ENCODE data around the gene CNTRL.
A peak's percentile ranks its signal among the peaks of the same experiment; 100 is the strongest.
"Not testable (repeated sequence)": the region's sequence is repeated elsewhere in the genome, so short reads cannot be mapped to it uniquely, and the experiment has no call there.

Gene CNTRL

GRCh38 chr9:121074370-121075250 lies at the start of gene CNTRL:
Gene CNTRL, plus strand, starts transcription at chr9:121074955. Its CDS starts 13,372 bp downstream, at chr9:121088327.
- H3K4me3 ChIP-seq (ENCODE audit: low read depth, low read length): peak within 1 kb of the TSS; percentile 70
- H3K27me3 ChIP-seq (ENCODE audit: control insufficient read depth, insufficient read depth, low read length): peaks cover 73% of the 10 kb centered on the region
- peak within 1 kb of the TSS; percentile 42 for H3K9ac ChIP-seq (ENCODE audit: low read depth, low read length)
- no peaks in the 10 kb centered on the region for H3K36me3 ChIP-seq (ENCODE audit: control insufficient read depth, insufficient read depth, low read length)
- peaks cover 3% of the 10 kb centered on the region for H3K4me1 ChIP-seq (ENCODE audit: control insufficient read depth, insufficient read depth, low read length)
- H3K9me3 ChIP-seq (ENCODE audit: control insufficient read depth, insufficient read depth, low read length): no peaks in the 10 kb centered on the region

- Histone ChIP-seq H3K36me3 (ENCODE audit: control insufficient read depth, insufficient read depth, low read length) (no peaks in the 10 kb centered on the region), H3K4me3 (ENCODE audit: low read depth, low read length) (no peak overlapping the region), H3K9me3 (ENCODE audit: control insufficient read depth, insufficient read depth, low read length) (no peaks in the 10 kb centered on the region), H3K4me1 (ENCODE audit: control insufficient read depth, insufficient read depth, low read length) (no peaks in the 10 kb centered on the region), H3K27me3 (ENCODE audit: control insufficient read depth, insufficient read depth, low read length) (no peaks in the 10 kb centered on the region), H3K9ac (ENCODE audit: low read depth, low read length) (no peak overlapping the region)
Observed at GRCh38 chr9:121026260-121026691, 48.5 kb upstream of the CNTRL start.

- Histone ChIP-seq H3K4me1 (ENCODE audit: control insufficient read depth, insufficient read depth, low read length) (no peaks in the 10 kb centered on the region), H3K27me3 (ENCODE audit: control insufficient read depth, insufficient read depth, low read length) (no peaks in the 10 kb centered on the region), H3K36me3 (ENCODE audit: control insufficient read depth, insufficient read depth, low read length) (no peaks in the 10 kb centered on the region), H3K4me3 (ENCODE audit: low read depth, low read length) (no peak overlapping the region), H3K9ac (ENCODE audit: low read depth, low read length) (no peak overlapping the region), H3K9me3 (ENCODE audit: control insufficient read depth, insufficient read depth, low read length) (no peaks in the 10 kb centered on the region)
Observed at GRCh38 chr9:121026768-121027167, 48.0 kb upstream of the CNTRL start.

- not testable (repeated sequence) for H3K4me3 ChIP-seq (ENCODE audit: low read depth, low read length); H3K36me3 ChIP-seq (ENCODE audit: control insufficient read depth, insufficient read depth, low read length); H3K27me3 ChIP-seq (ENCODE audit: control insufficient read depth, insufficient read depth, low read length); H3K4me1 ChIP-seq (ENCODE audit: control insufficient read depth, insufficient read depth, low read length); H3K9ac ChIP-seq (ENCODE audit: low read depth, low read length); H3K9me3 ChIP-seq (ENCODE audit: control insufficient read depth, insufficient read depth, low read length)
Observed at GRCh38 chr9:121028285-121028684, 46.5 kb upstream of the CNTRL start.

- H3K4me1 ChIP-seq (ENCODE audit: control insufficient read depth, insufficient read depth, low read length): no peaks in the 10 kb centered on the region
Observed at GRCh38 chr9:121029469-121029868, 45.3 kb upstream of the CNTRL start.

GRCh38 chr9:121034529-121034928 lies 40.2 kb upstream of the CNTRL start:
- no peaks in the 10 kb centered on the region for H3K9me3 ChIP-seq (ENCODE audit: control insufficient read depth, insufficient read depth, low read length)
- H3K27me3 ChIP-seq (ENCODE audit: control insufficient read depth, insufficient read depth, low read length): no peaks in the 10 kb centered on the region
- H3K36me3 ChIP-seq (ENCODE audit: control insufficient read depth, insufficient read depth, low read length): no peaks in the 10 kb centered on the region
- H3K9ac ChIP-seq (ENCODE audit: low read depth, low read length): no peak overlapping the region
- H3K4me1 ChIP-seq (ENCODE audit: control insufficient read depth, insufficient read depth, low read length): no peaks in the 10 kb centered on the region
- H3K4me3 ChIP-seq (ENCODE audit: low read depth, low read length): no peak overlapping the region

More at GRCh38 chr9:121029469-121029868, 45.3 kb upstream of the CNTRL start:
- Histone ChIP-seq H3K9ac (ENCODE audit: low read depth, low read length) (no peak overlapping the region), H3K4me3 (ENCODE audit: low read depth, low read length) (no peak overlapping the region), H3K36me3 (ENCODE audit: control insufficient read depth, insufficient read depth, low read length) (no peaks in the 10 kb centered on the region), H3K27me3 (ENCODE audit: control insufficient read depth, insufficient read depth, low read length) (no peaks in the 10 kb centered on the region), H3K9me3 (ENCODE audit: control insufficient read depth, insufficient read depth, low read length) (no peaks in the 10 kb centered on the region)

GRCh38 chr9:121035717-121036116 lies 39.0 kb upstream of the CNTRL start:
- not testable (repeated sequence) for H3K4me3 ChIP-seq (ENCODE audit: low read depth, low read length); H3K9me3 ChIP-seq (ENCODE audit: control insufficient read depth, insufficient read depth, low read length); H3K4me1 ChIP-seq (ENCODE audit: control insufficient read depth, insufficient read depth, low read length); H3K36me3 ChIP-seq (ENCODE audit: control insufficient read depth, insufficient read depth, low read length); H3K27me3 ChIP-seq (ENCODE audit: control insufficient read depth, insufficient read depth, low read length); H3K9ac ChIP-seq (ENCODE audit: low read depth, low read length)

GRCh38 chr9:121038362-121038761 lies 36.4 kb upstream of the CNTRL start:
- H3K27me3 ChIP-seq (ENCODE audit: control insufficient read depth, insufficient read depth, low read length): no peaks in the 10 kb centered on the region
- H3K4me3 ChIP-seq (ENCODE audit: low read depth, low read length): no peak overlapping the region
- H3K36me3 ChIP-seq (ENCODE audit: control insufficient read depth, insufficient read depth, low read length): no peaks in the 10 kb centered on the region
- H3K9ac ChIP-seq (ENCODE audit: low read depth, low read length): no peak overlapping the region
- H3K9me3 ChIP-seq (ENCODE audit: control insufficient read depth, insufficient read depth, low read length): no peaks in the 10 kb centered on the region
- no peaks in the 10 kb centered on the region for H3K4me1 ChIP-seq (ENCODE audit: control insufficient read depth, insufficient read depth, low read length)

GRCh38 chr9:121038804-121039203 lies 36.0 kb upstream of the CNTRL start:
- no peak overlapping the region for H3K9ac ChIP-seq (ENCODE audit: low read depth, low read length)
- H3K9me3 ChIP-seq (ENCODE audit: control insufficient read depth, insufficient read depth, low read length): no peaks in the 10 kb centered on the region
- H3K4me1 ChIP-seq (ENCODE audit: control insufficient read depth, insufficient read depth, low read length): no peaks in the 10 kb centered on the region
- no peaks in the 10 kb centered on the region for H3K36me3 ChIP-seq (ENCODE audit: control insufficient read depth, insufficient read depth, low read length)
- H3K27me3 ChIP-seq (ENCODE audit: control insufficient read depth, insufficient read depth, low read length): no peaks in the 10 kb centered on the region
- H3K4me3 ChIP-seq (ENCODE audit: low read depth, low read length): no peak overlapping the region

- peaks cover 2% of the 10 kb centered on the region for H3K4me1 ChIP-seq (ENCODE audit: control insufficient read depth, insufficient read depth, low read length)
- no peaks in the 10 kb centered on the region for H3K36me3 ChIP-seq (ENCODE audit: control insufficient read depth, insufficient read depth, low read length)
- no peak overlapping the region for H3K4me3 ChIP-seq (ENCODE audit: low read depth, low read length)
- H3K9ac ChIP-seq (ENCODE audit: low read depth, low read length): no peak overlapping the region
- no peaks in the 10 kb centered on the region for H3K9me3 ChIP-seq (ENCODE audit: control insufficient read depth, insufficient read depth, low read length)
- no peaks in the 10 kb centered on the region for H3K27me3 ChIP-seq (ENCODE audit: control insufficient read depth, insufficient read depth, low read length)
Observed at GRCh38 chr9:121048175-121048574, 26.6 kb upstream of the CNTRL start.

GRCh38 chr9:121048618-121049017 lies 26.1 kb upstream of the CNTRL start:
- Histone ChIP-seq H3K36me3 (ENCODE audit: control insufficient read depth, insufficient read depth, low read length) (no peaks in the 10 kb centered on the region), H3K4me3 (ENCODE audit: low read depth, low read length) (no peak overlapping the region), H3K9ac (ENCODE audit: low read depth, low read length) (no peak overlapping the region), H3K9me3 (ENCODE audit: control insufficient read depth, insufficient read depth, low read length) (no peaks in the 10 kb centered on the region), H3K4me1 (ENCODE audit: control insufficient read depth, insufficient read depth, low read length) (peaks cover 5% of the 10 kb centered on the region), H3K27me3 (ENCODE audit: control insufficient read depth, insufficient read depth, low read length) (no peaks in the 10 kb centered on the region)
